GM23338 (cell line): ENCODE results near the gene RAMP3. TPM values are rescaled to one million over a fixed set of nuclear protein-coding genes. Genes with fewer than 3 reads are reported as not detected.

Experiments
- ATAC-seq: fragments of 200-7000 bp; cut with Tn5 transposase; 3 replicates; pipeline ENCODE4 v1.9.1; 2020
- DNase-seq: peaks from one replicate; pipeline ENCODE4 v3.0.0-alpha.2; 2015; ENCODE audit warnings: low spot score
- H2AFZ ChIP-seq: fragments of 200-600 bp; sonication (generic); 2 replicates; pipeline ENCODE4 v1.8.0; 2016; ENCODE audit warnings: antibody characterized with exemption, mild to moderate bottlenecking, moderate library complexity
- H3F3A ChIP-seq: fragments of 200-600 bp; sonication (generic); replicated peaks from 2 replicates; pipeline ENCODE4 v1.8.0; 2017; ENCODE audit warnings: antibody characterized with exemption, mixed run types, low read depth
- H3K27ac ChIP-seq: fragments of 200-600 bp; sonication (generic); 2 replicates; pipeline ENCODE4 v1.6.1; 2016; ENCODE audit warnings: low read depth
- H3K27me3 ChIP-seq: fragments of 200-600 bp; sonication (generic); 2 replicates; pipeline ENCODE4 v1.8.0; 2016; ENCODE audit warnings: mild to moderate bottlenecking, mixed run types, moderate library complexity; ENCODE audit not compliant: insufficient read depth
- H3K36me3 ChIP-seq: fragments of 200-600 bp; sonication (generic); 2 replicates; pipeline ENCODE4 v1.8.0; 2016; ENCODE audit warnings: mild to moderate bottlenecking; ENCODE audit not compliant: insufficient read depth
- H3K4me1 ChIP-seq: fragments of 200-600 bp; sonication (generic); 2 replicates; pipeline ENCODE4 v1.8.0; 2016; ENCODE audit warnings: mild to moderate bottlenecking, moderate library complexity; ENCODE audit not compliant: insufficient read depth
- H3K4me2 ChIP-seq: fragments of 200-600 bp; sonication (generic); 2 replicates; pipeline ENCODE4 v1.7.1; 2017; ENCODE audit warnings: mixed run types
- H3K4me3 ChIP-seq: fragments of 200-600 bp; sonication (generic); 2 replicates; pipeline ENCODE4 v1.6.1; 2016; ENCODE audit warnings: mixed run types
- H3K79me2 ChIP-seq: fragments of 200-600 bp; sonication (generic); replicated peaks from 2 replicates; pipeline ENCODE4 v1.8.0; 2017; ENCODE audit warnings: mild to moderate bottlenecking; ENCODE audit not compliant: insufficient read depth
- H3K9me2 ChIP-seq: fragments of 200-600 bp; sonication (generic); 2 replicates; pipeline ENCODE4 v1.8.0; 2017; ENCODE audit not compliant: insufficient read depth
- H4K20me1 ChIP-seq: fragments of 200-600 bp; sonication (generic); replicated peaks from 2 replicates; pipeline ENCODE4 v1.8.0; 2017; ENCODE audit warnings: mild to moderate bottlenecking; ENCODE audit not compliant: insufficient read depth
- H3K27ac Mint-ChIP-seq: 2 replicates; pipeline ENCODE4 v1.8.0; 2020; ENCODE audit warnings: inconsistent platforms, mild to moderate bottlenecking, moderate library complexity, mixed read lengths
- H3K27me3 Mint-ChIP-seq: 3 replicates; pipeline ENCODE4 v1.8.0; 2022; ENCODE audit warnings: low read depth, mild to moderate bottlenecking, moderate library complexity, mixed read lengths, inconsistent platforms; ENCODE audit not compliant: insufficient read depth, poor library complexity
- H3K36me3 Mint-ChIP-seq: 3 replicates; pipeline ENCODE4 v1.8.0; 2021; ENCODE audit warnings: low read depth, mild to moderate bottlenecking, inconsistent platforms, moderate library complexity, mixed read lengths
- H3K4me1 Mint-ChIP-seq: 3 replicates; pipeline ENCODE4 v1.8.0; 2020; ENCODE audit warnings: mild to moderate bottlenecking, inconsistent platforms, mixed read lengths
- H3K4me3 Mint-ChIP-seq: 3 replicates; pipeline ENCODE4 v1.8.0; 2021; ENCODE audit warnings: moderate library complexity, mild to moderate bottlenecking, inconsistent platforms, mixed read lengths
- H3K9me3 Mint-ChIP-seq: 3 replicates; pipeline ENCODE4 v1.8.0; 2020; ENCODE audit warnings: moderate library complexity, mild to moderate bottlenecking, inconsistent platforms, mixed read lengths
- EZH2phosphoT487 ChIP-seq: fragments of 200-600 bp; sonication (generic); IDR thresholded peaks from one replicate; pipeline ENCODE4 v1.8.1; 2018; ENCODE audit warnings: antibody characterized with exemption; ENCODE audit not compliant: unreplicated experiment
- JUNB ChIP-seq: IDR thresholded peaks from one replicate; pipeline ENCODE4 v1.6.1; 2016; ENCODE audit warnings: antibody characterized with exemption; ENCODE audit not compliant: unreplicated experiment
- STAT1 ChIP-seq: IDR thresholded peaks from one replicate; pipeline ENCODE4 v1.6.1; 2016; ENCODE audit warnings: antibody characterized with exemption; ENCODE audit not compliant: unreplicated experiment
- polyA plus RNA-seq: library from polyadenylated mRNA; unstranded; fragments of >200 nt; fragmentation: Nextera tagmentation; extraction: Ambion mirVana; gene quantifications from 2 replicates; pipeline ENCODE4 v1.2.1, GENCODE V29; 2016
- total RNA-seq: library from RNA; depleted of rRNA; stranded (reverse); fragments of >200 nt; shearing (Covaris generic); gene quantifications from 2 replicates; pipeline ENCODE4 v1.2.3, GENCODE V29; 2014
- TF ChIP-seq, protein P1 (sequence below): IDR thresholded peaks from one replicate; pipeline ENCODE4 v1.6.1; 2018; ENCODE audit warnings: antibody characterized with exemption; ENCODE audit not compliant: unreplicated experiment
- TF ChIP-seq, protein P2 (sequence below), 2 experiments: fragments of 200-600 bp in 1 of 2; sonication (generic) in 1 of 2; conservative IDR thresholded peaks; 2 replicates each; pipeline versions ENCODE4 v1.5.1 to v1.6.1; 2016 to 2017; ENCODE audit warnings: antibody characterized with exemption in 2 of 2, low read depth in 2 of 2, mild to moderate bottlenecking in 2 of 2, moderate library complexity in 1 of 2
- TF ChIP-seq, protein P3 (sequence below): fragments of 250-450 bp; sonication (Bioruptor Pico); IDR thresholded peaks from 2 replicates; pipeline ENCODE4 v1.5.0; 2020; ENCODE audit warnings: mild to moderate bottlenecking, moderate library complexity

The RAMP3 gene
- total and polyA plus RNA-seq, 2 experiments from 2014 or later = 1.1 to 4.6 TPM

DNA sequence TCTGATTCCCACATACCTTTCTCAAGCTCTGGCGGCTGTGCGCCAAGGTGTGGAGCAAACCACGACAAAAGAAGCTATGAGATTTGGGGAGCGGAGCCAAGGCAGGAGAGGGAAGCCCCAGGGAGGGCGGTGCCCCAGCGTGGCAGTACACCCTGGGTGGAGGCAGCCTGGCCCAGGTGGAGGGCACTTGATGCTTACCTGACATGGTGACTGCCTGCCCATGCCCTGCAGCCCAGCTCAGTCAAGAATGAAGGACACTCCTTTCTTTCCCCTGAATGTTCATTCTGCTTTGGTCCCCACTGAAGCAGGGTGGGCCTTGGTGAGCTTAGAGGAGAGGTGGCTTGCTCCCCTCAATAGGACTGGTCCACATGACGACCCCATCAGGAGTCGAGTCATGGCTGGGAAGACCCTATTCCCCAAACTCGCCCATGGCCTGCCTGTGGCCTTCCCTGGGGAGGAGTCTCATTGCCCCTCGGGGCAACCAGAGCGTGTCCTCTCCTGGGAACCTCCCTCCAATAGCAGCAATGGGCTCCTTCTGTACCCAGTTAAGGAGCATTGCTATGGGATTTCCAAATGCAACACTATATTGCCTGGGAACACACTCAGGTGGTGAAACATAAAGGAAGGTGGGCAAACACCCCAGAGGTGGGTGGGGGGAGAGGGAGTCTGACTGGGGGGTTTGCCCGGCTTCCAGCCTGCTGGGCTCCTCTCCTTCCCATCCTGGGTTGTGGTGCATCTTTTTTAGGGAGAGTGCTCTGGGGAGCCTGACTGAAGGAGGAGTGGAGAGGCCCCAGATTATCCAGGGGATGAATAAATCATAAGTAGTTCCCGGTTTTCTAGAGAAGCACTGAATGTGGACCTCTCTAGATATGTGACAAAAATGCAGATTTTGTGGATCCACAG, 22.7 kb downstream of the RAMP3 start:
- Histone ChIP-seq H3K27ac (no peak overlapping the region), H4K20me1 (no peaks in the 10 kb centered on the region; the same call in 1 of the 2 replicates), H3K79me2 (no peaks in the 10 kb centered on the region), H3K4me1 (no peaks in the 10 kb centered on the region), H3K4me3 (no peak overlapping the region), H3F3A (no peaks in the 10 kb centered on the region), H3K4me2 (no peak overlapping the region), H3K9me2 (0 out of 2 replicates have a peak, but pooled peaks cover 3% of the 10 kb centered on the region), H2AFZ (no peak overlapping the region), H3K36me3 (no peaks in the 10 kb centered on the region), H3K27me3 (no peaks in the 10 kb centered on the region)
- Mint-ChIP-seq H3K36me3 (no peaks in the 10 kb centered on the region; the same call in 2 of the 3 replicates), H3K4me1 (no peaks in the 10 kb centered on the region; the same call in 2 of the 3 replicates), H3K4me3 (no peak overlapping the region), H3K27me3 (peaks cover 5% of the 10 kb centered on the region), H3K9me3 (no peaks in the 10 kb centered on the region), H3K27ac (no peak overlapping the region)
- ATAC-seq (no peak), DNase-seq (no peak)
- TF ChIP-seq EZH2phosphoT487 (no peak), JUNB (no peak), STAT1 (no peak)
- TF ChIP-seq, protein P1, sequence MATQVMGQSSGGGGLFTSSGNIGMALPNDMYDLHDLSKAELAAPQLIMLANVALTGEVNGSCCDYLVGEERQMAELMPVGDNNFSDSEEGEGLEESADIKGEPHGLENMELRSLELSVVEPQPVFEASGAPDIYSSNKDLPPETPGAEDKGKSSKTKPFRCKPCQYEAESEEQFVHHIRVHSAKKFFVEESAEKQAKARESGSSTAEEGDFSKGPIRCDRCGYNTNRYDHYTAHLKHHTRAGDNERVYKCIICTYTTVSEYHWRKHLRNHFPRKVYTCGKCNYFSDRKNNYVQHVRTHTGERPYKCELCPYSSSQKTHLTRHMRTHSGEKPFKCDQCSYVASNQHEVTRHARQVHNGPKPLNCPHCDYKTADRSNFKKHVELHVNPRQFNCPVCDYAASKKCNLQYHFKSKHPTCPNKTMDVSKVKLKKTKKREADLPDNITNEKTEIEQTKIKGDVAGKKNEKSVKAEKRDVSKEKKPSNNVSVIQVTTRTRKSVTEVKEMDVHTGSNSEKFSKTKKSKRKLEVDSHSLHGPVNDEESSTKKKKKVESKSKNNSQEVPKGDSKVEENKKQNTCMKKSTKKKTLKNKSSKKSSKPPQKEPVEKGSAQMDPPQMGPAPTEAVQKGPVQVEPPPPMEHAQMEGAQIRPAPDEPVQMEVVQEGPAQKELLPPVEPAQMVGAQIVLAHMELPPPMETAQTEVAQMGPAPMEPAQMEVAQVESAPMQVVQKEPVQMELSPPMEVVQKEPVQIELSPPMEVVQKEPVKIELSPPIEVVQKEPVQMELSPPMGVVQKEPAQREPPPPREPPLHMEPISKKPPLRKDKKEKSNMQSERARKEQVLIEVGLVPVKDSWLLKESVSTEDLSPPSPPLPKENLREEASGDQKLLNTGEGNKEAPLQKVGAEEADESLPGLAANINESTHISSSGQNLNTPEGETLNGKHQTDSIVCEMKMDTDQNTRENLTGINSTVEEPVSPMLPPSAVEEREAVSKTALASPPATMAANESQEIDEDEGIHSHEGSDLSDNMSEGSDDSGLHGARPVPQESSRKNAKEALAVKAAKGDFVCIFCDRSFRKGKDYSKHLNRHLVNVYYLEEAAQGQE = no peak
- TF ChIP-seq, protein P2, sequence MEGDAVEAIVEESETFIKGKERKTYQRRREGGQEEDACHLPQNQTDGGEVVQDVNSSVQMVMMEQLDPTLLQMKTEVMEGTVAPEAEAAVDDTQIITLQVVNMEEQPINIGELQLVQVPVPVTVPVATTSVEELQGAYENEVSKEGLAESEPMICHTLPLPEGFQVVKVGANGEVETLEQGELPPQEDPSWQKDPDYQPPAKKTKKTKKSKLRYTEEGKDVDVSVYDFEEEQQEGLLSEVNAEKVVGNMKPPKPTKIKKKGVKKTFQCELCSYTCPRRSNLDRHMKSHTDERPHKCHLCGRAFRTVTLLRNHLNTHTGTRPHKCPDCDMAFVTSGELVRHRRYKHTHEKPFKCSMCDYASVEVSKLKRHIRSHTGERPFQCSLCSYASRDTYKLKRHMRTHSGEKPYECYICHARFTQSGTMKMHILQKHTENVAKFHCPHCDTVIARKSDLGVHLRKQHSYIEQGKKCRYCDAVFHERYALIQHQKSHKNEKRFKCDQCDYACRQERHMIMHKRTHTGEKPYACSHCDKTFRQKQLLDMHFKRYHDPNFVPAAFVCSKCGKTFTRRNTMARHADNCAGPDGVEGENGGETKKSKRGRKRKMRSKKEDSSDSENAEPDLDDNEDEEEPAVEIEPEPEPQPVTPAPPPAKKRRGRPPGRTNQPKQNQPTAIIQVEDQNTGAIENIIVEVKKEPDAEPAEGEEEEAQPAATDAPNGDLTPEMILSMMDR (conservative IDR thresholded peaks at IDR 0.05; ENCODE audit: low read depth in 2 of 2) = no peak
- TF ChIP-seq, protein P3, sequence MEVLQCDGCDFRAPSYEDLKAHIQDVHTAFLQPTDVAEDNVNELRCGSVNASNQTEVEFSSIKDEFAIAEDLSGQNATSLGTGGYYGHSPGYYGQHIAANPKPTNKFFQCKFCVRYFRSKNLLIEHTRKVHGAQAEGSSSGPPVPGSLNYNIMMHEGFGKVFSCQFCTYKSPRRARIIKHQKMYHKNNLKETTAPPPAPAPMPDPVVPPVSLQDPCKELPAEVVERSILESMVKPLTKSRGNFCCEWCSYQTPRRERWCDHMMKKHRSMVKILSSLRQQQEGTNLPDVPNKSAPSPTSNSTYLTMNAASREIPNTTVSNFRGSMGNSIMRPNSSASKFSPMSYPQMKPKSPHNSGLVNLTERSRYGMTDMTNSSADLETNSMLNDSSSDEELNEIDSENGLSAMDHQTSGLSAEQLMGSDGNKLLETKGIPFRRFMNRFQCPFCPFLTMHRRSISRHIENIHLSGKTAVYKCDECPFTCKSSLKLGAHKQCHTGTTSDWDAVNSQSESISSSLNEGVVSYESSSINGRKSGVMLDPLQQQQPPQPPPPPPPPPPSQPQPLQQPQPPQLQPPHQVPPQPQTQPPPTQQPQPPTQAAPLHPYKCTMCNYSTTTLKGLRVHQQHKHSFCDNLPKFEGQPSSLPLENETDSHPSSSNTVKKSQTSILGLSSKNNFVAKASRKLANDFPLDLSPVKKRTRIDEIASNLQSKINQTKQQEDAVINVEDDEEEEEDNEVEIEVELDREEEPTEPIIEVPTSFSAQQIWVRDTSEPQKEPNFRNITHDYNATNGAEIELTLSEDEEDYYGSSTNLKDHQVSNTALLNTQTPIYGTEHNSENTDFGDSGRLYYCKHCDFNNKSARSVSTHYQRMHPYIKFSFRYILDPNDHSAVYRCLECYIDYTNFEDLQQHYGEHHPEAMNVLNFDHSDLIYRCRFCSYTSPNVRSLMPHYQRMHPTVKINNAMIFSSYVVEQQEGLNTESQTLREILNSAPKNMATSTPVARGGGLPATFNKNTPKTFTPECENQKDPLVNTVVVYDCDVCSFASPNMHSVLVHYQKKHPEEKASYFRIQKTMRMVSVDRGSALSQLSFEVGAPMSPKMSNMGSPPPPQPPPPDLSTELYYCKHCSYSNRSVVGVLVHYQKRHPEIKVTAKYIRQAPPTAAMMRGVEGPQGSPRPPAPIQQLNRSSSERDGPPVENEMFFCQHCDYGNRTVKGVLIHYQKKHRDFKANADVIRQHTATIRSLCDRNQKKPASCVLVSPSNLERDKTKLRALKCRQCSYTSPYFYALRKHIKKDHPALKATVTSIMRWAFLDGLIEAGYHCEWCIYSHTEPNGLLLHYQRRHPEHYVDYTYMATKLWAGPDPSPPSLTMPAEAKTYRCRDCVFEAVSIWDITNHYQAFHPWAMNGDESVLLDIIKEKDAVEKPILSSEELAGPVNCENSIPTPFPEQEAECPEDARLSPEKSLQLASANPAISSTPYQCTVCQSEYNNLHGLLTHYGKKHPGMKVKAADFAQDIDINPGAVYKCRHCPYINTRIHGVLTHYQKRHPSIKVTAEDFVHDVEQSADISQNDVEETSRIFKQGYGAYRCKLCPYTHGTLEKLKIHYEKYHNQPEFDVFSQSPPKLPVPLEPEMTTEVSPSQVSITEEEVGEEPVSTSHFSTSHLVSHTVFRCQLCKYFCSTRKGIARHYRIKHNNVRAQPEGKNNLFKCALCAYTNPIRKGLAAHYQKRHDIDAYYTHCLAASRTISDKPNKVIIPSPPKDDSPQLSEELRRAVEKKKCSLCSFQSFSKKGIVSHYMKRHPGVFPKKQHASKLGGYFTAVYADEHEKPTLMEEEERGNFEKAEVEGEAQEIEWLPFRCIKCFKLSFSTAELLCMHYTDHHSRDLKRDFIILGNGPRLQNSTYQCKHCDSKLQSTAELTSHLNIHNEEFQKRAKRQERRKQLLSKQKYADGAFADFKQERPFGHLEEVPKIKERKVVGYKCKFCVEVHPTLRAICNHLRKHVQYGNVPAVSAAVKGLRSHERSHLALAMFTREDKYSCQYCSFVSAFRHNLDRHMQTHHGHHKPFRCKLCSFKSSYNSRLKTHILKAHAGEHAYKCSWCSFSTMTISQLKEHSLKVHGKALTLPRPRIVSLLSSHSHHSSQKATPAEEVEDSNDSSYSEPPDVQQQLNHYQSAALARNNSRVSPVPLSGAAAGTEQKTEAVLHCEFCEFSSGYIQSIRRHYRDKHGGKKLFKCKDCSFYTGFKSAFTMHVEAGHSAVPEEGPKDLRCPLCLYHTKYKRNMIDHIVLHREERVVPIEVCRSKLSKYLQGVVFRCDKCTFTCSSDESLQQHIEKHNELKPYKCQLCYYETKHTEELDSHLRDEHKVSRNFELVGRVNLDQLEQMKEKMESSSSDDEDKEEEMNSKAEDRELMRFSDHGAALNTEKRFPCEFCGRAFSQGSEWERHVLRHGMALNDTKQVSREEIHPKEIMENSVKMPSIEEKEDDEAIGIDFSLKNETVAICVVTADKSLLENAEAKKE = no peak
